T-helper 2 cell treated with Interferon-gamma antibody and Interleukin-4, amounts not matched to agents 5 μg/mL and 100 μg/mL, for 36 hours (primary cell): Measurements from ENCODE around the gene TCOF1.
A peak's percentile ranks its signal among the peaks of the same experiment; 100 is the strongest.
"Not testable (repeated sequence)": the region's sequence is repeated elsewhere in the genome, so short reads cannot be mapped to it uniquely, and the experiment has no call there.

Experiments
- DNase-seq: peaks from one replicate; pipeline ENCODE4 v3.0.0; 2021; ENCODE audit warnings: low spot score
- H3K27ac Mint-ChIP-seq: one replicate; pipeline ENCODE4 v1.8.0; 2021; ENCODE audit warnings: mild to moderate bottlenecking, mixed read lengths
- H3K27me3 Mint-ChIP-seq: one replicate; pipeline ENCODE4 v1.8.0; 2021; ENCODE audit warnings: low read depth, mixed read lengths
- H3K36me3 Mint-ChIP-seq: one replicate; pipeline ENCODE4 v1.8.0; 2021; ENCODE audit warnings: low read depth, mixed read lengths
- H3K4me1 Mint-ChIP-seq: one replicate; pipeline ENCODE4 v1.8.0; 2021; ENCODE audit warnings: low read depth, mixed read lengths
- H3K4me3 Mint-ChIP-seq: one replicate; pipeline ENCODE4 v1.8.0; 2022; ENCODE audit warnings: mild to moderate bottlenecking, moderate library complexity, mixed read lengths
- H3K9me3 Mint-ChIP-seq: one replicate; pipeline ENCODE4 v1.8.0; 2021; ENCODE audit warnings: mixed read lengths

Gene TCOF1

GRCh38 chr5:150413902-150414790 is 56.6 kb downstream of the TCOF1 start:
- Mint-ChIP-seq H3K27ac (peak overlapping the region; percentile 98), H3K4me1 (peaks cover 30% of the 10 kb centered on the region), H3K36me3 (peaks cover 16% of the 10 kb centered on the region), H3K4me3 (peak overlapping the region; percentile 36)
- H3K9me3 Mint-ChIP-seq, DNase-seq, H3K27me3 Mint-ChIP-seq: not testable (repeated sequence)

GRCh38 chr5:150419630-150420270 is 62.3 kb downstream of the TCOF1 start:
- Mint-ChIP-seq H3K4me3 (no peak overlapping the region), H3K36me3 (no peaks in the 10 kb centered on the region), H3K9me3 (no peaks in the 10 kb centered on the region), H3K4me1 (peaks cover 5% of the 10 kb centered on the region), H3K27me3 (peaks cover 21% of the 10 kb centered on the region), H3K27ac (no peak overlapping the region)
- DNase-seq: no peak

- H3K27me3 Mint-ChIP-seq: peaks cover 21% of the 10 kb centered on the region
These were observed 64.6 kb downstream of the TCOF1 start for GRCh38 chr5:150422075-150422474.

GRCh38 chr5:150422758-150423157 is 65.3 kb downstream of the TCOF1 start:
- Mint-ChIP-seq H3K4me1 (peaks cover 2% of the 10 kb centered on the region), H3K27ac (no peak overlapping the region), H3K36me3 (no peaks in the 10 kb centered on the region), H3K4me3 (no peak overlapping the region), H3K27me3 (peaks cover 21% of the 10 kb centered on the region), H3K9me3 (no peaks in the 10 kb centered on the region)
- DNase-seq: no peak

More at GRCh38 chr5:150422075-150422474, 64.6 kb downstream of the TCOF1 start:
- Mint-ChIP-seq H3K4me1 (peaks cover 2% of the 10 kb centered on the region), H3K9me3 (no peaks in the 10 kb centered on the region), H3K4me3 (no peak overlapping the region), H3K27ac (no peak overlapping the region), H3K36me3 (no peaks in the 10 kb centered on the region)
- no peak for DNase-seq

- H3K27ac Mint-ChIP-seq, DNase-seq, H3K9me3 Mint-ChIP-seq, H3K4me1 Mint-ChIP-seq, H3K27me3 Mint-ChIP-seq, H3K4me3 Mint-ChIP-seq, H3K36me3 Mint-ChIP-seq: not testable (repeated sequence)
These were observed 68.7 kb downstream of the TCOF1 start for GRCh38 chr5:150426165-150426564.

GRCh38 chr5:150428106-150428876 is 70.8 kb downstream of the TCOF1 start:
- H3K27ac Mint-ChIP-seq: no peak overlapping the region
- H3K4me1 Mint-ChIP-seq: no peaks in the 10 kb centered on the region
- H3K4me3 Mint-ChIP-seq: no peak overlapping the region

GRCh38 chr5:150428978-150429377 is 71.5 kb downstream of the TCOF1 start:
- Mint-ChIP-seq H3K4me1 (no peaks in the 10 kb centered on the region), H3K4me3 (no peak overlapping the region), H3K27ac (no peak overlapping the region), H3K9me3 (no peaks in the 10 kb centered on the region), H3K36me3 (no peaks in the 10 kb centered on the region), H3K27me3 (peaks cover 2% of the 10 kb centered on the region)
- DNase-seq: no peak

More at GRCh38 chr5:150428106-150428876, 70.8 kb downstream of the TCOF1 start:
- H3K9me3 Mint-ChIP-seq: no peaks in the 10 kb centered on the region
- H3K27me3 Mint-ChIP-seq: peaks cover 2% of the 10 kb centered on the region
- no peak for DNase-seq
- H3K36me3 Mint-ChIP-seq: no peaks in the 10 kb centered on the region

- Mint-ChIP-seq H3K9me3 (no peaks in the 10 kb centered on the region), H3K27ac (no peak overlapping the region), H3K27me3 (peaks cover 2% of the 10 kb centered on the region), H3K4me1 (no peaks in the 10 kb centered on the region), H3K4me3 (no peak overlapping the region), H3K36me3 (no peaks in the 10 kb centered on the region)
- no peak for DNase-seq
These were observed 71.9 kb downstream of the TCOF1 start for GRCh38 chr5:150429410-150429873.

- Mint-ChIP-seq H3K27ac (no peak overlapping the region), H3K4me1 (peaks cover 4% of the 10 kb centered on the region), H3K36me3 (no peaks in the 10 kb centered on the region), H3K27me3 (no peaks in the 10 kb centered on the region), H3K4me3 (no peak overlapping the region), H3K9me3 (no peaks in the 10 kb centered on the region)
- no peak for DNase-seq
These were observed 73.6 kb downstream of the TCOF1 start for GRCh38 chr5:150431048-150431447.

- Mint-ChIP-seq H3K9me3 (no peaks in the 10 kb centered on the region), H3K4me1 (peaks cover 7% of the 10 kb centered on the region), H3K27me3 (no peaks in the 10 kb centered on the region), H3K27ac (no peak overlapping the region), H3K4me3 (no peak overlapping the region), H3K36me3 (no peaks in the 10 kb centered on the region)
- DNase-seq: no peak
These were observed 74.1 kb downstream of the TCOF1 start for GRCh38 chr5:150431574-150431973.

- no peaks in the 10 kb centered on the region for H3K27me3 Mint-ChIP-seq
- no peak for DNase-seq
- H3K4me1 Mint-ChIP-seq: peaks cover 7% of the 10 kb centered on the region
- no peak overlapping the region for H3K4me3 Mint-ChIP-seq
- no peaks in the 10 kb centered on the region for H3K36me3 Mint-ChIP-seq
- no peak overlapping the region for H3K27ac Mint-ChIP-seq
- no peaks in the 10 kb centered on the region for H3K9me3 Mint-ChIP-seq
These were observed 77.0 kb downstream of the TCOF1 start for GRCh38 chr5:150434464-150434863.

- no peaks in the 10 kb centered on the region for H3K27me3 Mint-ChIP-seq
- peak overlapping the region; percentile 33 for H3K4me3 Mint-ChIP-seq
- H3K9me3 Mint-ChIP-seq: no peaks in the 10 kb centered on the region
- H3K4me1 Mint-ChIP-seq: peaks cover 7% of the 10 kb centered on the region
- no peaks in the 10 kb centered on the region for H3K36me3 Mint-ChIP-seq
- H3K27ac Mint-ChIP-seq: peak overlapping the region; percentile 56
- DNase-seq: peak; percentile 81
These were observed 78.7 kb downstream of the TCOF1 start for GRCh38 chr5:150436141-150436680.

GRCh38 chr5:150438873-150439546 is 81.5 kb downstream of the TCOF1 start:
- Mint-ChIP-seq H3K36me3 (peaks cover 13% of the 10 kb centered on the region), H3K27me3 (no peaks in the 10 kb centered on the region), H3K9me3 (no peaks in the 10 kb centered on the region), H3K4me3 (no peak overlapping the region), H3K4me1 (peaks cover 7% of the 10 kb centered on the region), H3K27ac (no peak overlapping the region)
- no peak for DNase-seq
